Brain microvascular endothelial cell (primary cell): Measurements from ENCODE around the gene PRDM16.
"Not testable (repeated sequence)": the region's sequence is repeated elsewhere in the genome, so short reads cannot be mapped to it uniquely, and the experiment has no call there.

ENCODE experiments used
- DNase-seq: peaks from one replicate; pipeline ENCODE4 v3.0.0-alpha.2; 2020
- H3K27ac ChIP-seq: fragments of 250-450 bp; sonication (Bioruptor Pico); 2 replicates; pipeline ENCODE4 v1.5.1; 2020; ENCODE audit warnings: mild to moderate bottlenecking, moderate library complexity
- H3K27me3 ChIP-seq: fragments of 250-450 bp; sonication (Bioruptor Pico); replicated peaks from 2 replicates; pipeline ENCODE4 v1.5.1; 2020; ENCODE audit warnings: mild to moderate bottlenecking
- H3K36me3 ChIP-seq: fragments of 250-450 bp; sonication (Bioruptor Pico); replicated peaks from 2 replicates; pipeline ENCODE4 v1.5.1; 2020; ENCODE audit warnings: mild to moderate bottlenecking
- H3K4me3 ChIP-seq: 2 replicates; pipeline ENCODE4 v1.5.1; 2011; ENCODE audit warnings: low read depth, mild to moderate bottlenecking, control low read depth, low read length, moderate library complexity
- in situ Hi-C: cut with HindIII; loops from 2 replicates; pipeline ENCODE4 v1.10.0; 2017; ENCODE audit warnings: low sequenced_read_pairs, low pct_ligation_motif_present
- TF ChIP-seq, protein P1 (sequence below): IDR thresholded peaks from 2 replicates; pipeline ENCODE4 v1.5.1; 2011; ENCODE audit warnings: low read depth, mild to moderate bottlenecking, moderate library complexity, low read length, control low read depth, inconsistent platforms; ENCODE audit errors: missing control alignments

Gene PRDM16

DNA sequence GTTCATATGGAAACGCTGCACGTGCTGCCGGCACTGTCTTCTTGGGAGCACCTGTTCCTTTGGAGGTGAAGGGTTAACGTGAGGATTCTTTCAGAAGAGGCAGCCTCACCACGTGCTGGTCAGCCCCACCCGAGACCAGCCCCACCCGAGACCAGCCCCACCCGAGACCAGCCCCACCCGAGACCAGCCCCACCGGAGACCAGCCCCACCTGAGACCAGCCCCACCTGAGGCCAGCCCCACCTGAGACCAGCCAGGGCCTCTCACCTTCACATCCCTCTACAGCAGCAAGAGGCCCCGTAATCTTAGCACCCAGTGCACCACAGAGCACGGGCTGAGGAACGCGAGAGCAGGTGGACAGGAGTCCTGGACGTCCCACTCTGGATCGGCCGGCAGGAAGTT, 18.0 kb downstream of the PRDM16 start:
- H3K4me3 ChIP-seq, result no peak overlapping the region
- no peaks in the 10 kb centered on the region for H3K36me3 ChIP-seq
- H3K27me3 ChIP-seq, result no peaks in the 10 kb centered on the region
- DNase-seq, result no peak
- TF ChIP-seq, protein P1, sequence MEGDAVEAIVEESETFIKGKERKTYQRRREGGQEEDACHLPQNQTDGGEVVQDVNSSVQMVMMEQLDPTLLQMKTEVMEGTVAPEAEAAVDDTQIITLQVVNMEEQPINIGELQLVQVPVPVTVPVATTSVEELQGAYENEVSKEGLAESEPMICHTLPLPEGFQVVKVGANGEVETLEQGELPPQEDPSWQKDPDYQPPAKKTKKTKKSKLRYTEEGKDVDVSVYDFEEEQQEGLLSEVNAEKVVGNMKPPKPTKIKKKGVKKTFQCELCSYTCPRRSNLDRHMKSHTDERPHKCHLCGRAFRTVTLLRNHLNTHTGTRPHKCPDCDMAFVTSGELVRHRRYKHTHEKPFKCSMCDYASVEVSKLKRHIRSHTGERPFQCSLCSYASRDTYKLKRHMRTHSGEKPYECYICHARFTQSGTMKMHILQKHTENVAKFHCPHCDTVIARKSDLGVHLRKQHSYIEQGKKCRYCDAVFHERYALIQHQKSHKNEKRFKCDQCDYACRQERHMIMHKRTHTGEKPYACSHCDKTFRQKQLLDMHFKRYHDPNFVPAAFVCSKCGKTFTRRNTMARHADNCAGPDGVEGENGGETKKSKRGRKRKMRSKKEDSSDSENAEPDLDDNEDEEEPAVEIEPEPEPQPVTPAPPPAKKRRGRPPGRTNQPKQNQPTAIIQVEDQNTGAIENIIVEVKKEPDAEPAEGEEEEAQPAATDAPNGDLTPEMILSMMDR, result no peak
- H3K27ac ChIP-seq, result no peak overlapping the region
- in situ Hi-C loops, result no loop called here

GRCh38 chr1:3087946-3088668, 19.1 kb downstream of the PRDM16 start:
- DNase-seq, in situ Hi-C loops, H3K27ac ChIP-seq, H3K36me3 ChIP-seq, H3K4me3 ChIP-seq, H3K27me3 ChIP-seq: not testable (repeated sequence)

DNA sequence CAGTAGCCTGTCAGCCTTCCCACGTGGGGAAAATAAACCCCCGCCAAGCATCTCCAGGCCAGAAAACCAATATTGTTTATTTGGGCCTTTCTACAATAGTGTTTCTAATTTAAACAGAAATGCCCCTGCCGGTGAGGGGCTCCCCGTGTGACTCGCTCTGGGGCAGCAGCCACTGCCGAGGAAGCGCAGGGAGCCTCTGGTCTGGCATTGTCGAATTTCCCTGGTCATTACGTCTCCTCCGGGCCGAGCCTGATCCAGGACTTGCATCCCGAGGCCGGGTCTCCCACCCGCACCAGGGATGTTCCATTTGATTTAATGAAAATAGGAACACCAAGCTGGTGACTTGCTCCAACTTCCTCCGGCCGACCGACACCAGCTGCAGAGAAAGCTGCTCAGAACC, 20.5 kb downstream of the PRDM16 start:
- in situ Hi-C loops, result no loop called here
- no peak for DNase-seq
- Histone ChIP-seq H3K27me3 (no peaks in the 10 kb centered on the region), H3K27ac (no peak overlapping the region), H3K36me3 (no peaks in the 10 kb centered on the region), H3K4me3 (no peak overlapping the region)
- TF ChIP-seq, protein P1, result no peak

GRCh38 chr1:3091334-3091733, 22.3 kb downstream of the PRDM16 start:
- H3K4me3 ChIP-seq, result no peak overlapping the region
- TF ChIP-seq, protein P1, result no peak

GRCh38 chr1:3092530-3092929, 23.5 kb downstream of the PRDM16 start:
- TF ChIP-seq, protein P1, result no peak
- no peaks in the 10 kb centered on the region for H3K36me3 ChIP-seq
- H3K4me3 ChIP-seq, result no peak overlapping the region
- H3K27me3 ChIP-seq, result no peaks in the 10 kb centered on the region
- no peak for DNase-seq
- in situ Hi-C loops, result no loop called here
- H3K27ac ChIP-seq, result no peak overlapping the region

More at GRCh38 chr1:3091334-3091733, 22.3 kb downstream of the PRDM16 start:
- Histone ChIP-seq H3K27ac (no peak overlapping the region), H3K27me3 (no peaks in the 10 kb centered on the region), H3K36me3 (no peaks in the 10 kb centered on the region)
- no peak for DNase-seq
- in situ Hi-C loops, result no loop called here

DNA sequence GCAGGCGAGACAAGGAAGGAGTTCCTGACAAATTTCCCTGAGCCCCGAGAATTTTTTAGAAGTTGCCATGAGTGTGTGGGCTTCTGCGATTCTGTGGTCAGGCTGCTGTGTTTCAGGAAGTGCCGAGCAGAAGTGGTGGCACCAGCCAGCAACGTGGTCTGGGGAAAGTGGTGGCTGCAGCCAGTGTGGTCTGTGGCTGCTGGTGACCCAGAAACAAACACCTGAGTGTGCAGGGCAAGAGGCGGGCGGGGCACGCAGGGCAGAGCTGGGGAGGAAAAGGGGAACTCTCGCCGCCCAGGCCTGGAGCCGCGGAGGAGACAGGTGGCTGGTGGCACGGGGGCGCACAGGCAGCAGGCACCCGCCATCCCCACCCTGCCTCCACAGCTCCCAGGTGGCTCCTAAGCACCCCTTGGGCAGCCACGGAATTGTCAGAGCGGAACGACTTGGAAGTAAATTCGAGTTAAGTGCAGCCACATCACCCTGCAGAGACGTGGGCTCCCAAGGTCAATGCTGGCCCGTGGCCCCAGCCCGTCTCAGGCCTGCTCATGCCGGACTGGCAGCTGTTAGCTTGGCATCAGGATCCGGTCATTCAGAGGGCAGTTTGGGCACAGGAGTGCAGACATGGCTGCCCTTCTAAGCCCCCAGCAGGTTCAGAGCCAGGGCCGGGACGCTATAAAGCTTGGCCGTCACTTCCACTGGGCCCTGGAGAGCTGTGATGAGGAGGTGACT, 25.1 kb downstream of the PRDM16 start:
- no peak overlapping the region for H3K27ac ChIP-seq
- in situ Hi-C loops, result no loop called here
- no peaks in the 10 kb centered on the region for H3K36me3 ChIP-seq
- H3K27me3 ChIP-seq, result no peaks in the 10 kb centered on the region
- TF ChIP-seq, protein P1, result no peak
- no peak overlapping the region for H3K4me3 ChIP-seq
- no peak for DNase-seq
